ENCODE data around the gene BPIFA1.

GRCh38 chr20:33217052-33217451 is 18.7 kb upstream of the BPIFA1 start, which contains the start of gene BPIFA3:
- TF ChIP-seq CTCF (IDR thresholded peaks at IDR 0.05) (no peak), POLR2A (IDR thresholded peaks at IDR 0.05) (no peak)

Measured in tibial nerve (tissue), 3 donors.